Cortex of kidney (tissue), 1 donor: Measurements from ENCODE around the gene WFIKKN1.

Experiments used
- DNase-seq: peaks from one replicate; lab custom pipeline; 2025; lab: John Stamatoyannopoulos, UW

The WFIKKN1 gene

GRCh38 chr16:674214-674881, 43.6 kb downstream of the WFIKKN1 start:
- no peak for DNase-seq

- no peak for DNase-seq
Observed at GRCh38 chr16:674968-675883, 44.4 kb downstream of the WFIKKN1 start, which contains the start of gene RHBDL1. Gene RHBDL1, plus strand, starts transcription at chr16:675671. Its CDS starts 120 bp downstream, at chr16:675791.

GRCh38 chr16:675884-676564, 45.2 kb downstream of the WFIKKN1 start:
- no peak for DNase-seq

GRCh38 chr16:676565-676902, 45.7 kb downstream of the WFIKKN1 start:
- DNase-seq = no peak

- DNase-seq = no peak
Observed at GRCh38 chr16:676913-677312, 46.1 kb downstream of the WFIKKN1 start.

GRCh38 chr16:677316-678190, 46.8 kb downstream of the WFIKKN1 start:
- DNase-seq = no peak

GRCh38 chr16:678209-678857, 47.5 kb downstream of the WFIKKN1 start:
- no peak for DNase-seq

GRCh38 chr16:678858-679813, 48.4 kb downstream of the WFIKKN1 start:
- no peak for DNase-seq

GRCh38 chr16:679814-680624, 49.2 kb downstream of the WFIKKN1 start, which contains the start of gene STUB1:
Gene STUB1, plus strand, starts transcription at chr16:680410. Its CDS starts 116 bp downstream, at chr16:680526.
- no peak for DNase-seq

GRCh38 chr16:680625-680945, 49.8 kb downstream of the WFIKKN1 start:
- no peak for DNase-seq

GRCh38 chr16:680967-681745, 50.4 kb downstream of the WFIKKN1 start:
- DNase-seq = no peak

GRCh38 chr16:681746-682427, 51.1 kb downstream of the WFIKKN1 start:
- DNase-seq = no peak

GRCh38 chr16:682493-683395, 52.0 kb downstream of the WFIKKN1 start:
- DNase-seq = no peak

GRCh38 chr16:683396-684070, 52.7 kb downstream of the WFIKKN1 start:
- no peak for DNase-seq
